Measurements from ENCODE around the gene ARMH4. TPM values are rescaled to one million over a fixed set of nuclear protein-coding genes. Genes with fewer than 3 reads are reported as not detected.
A peak's percentile ranks its signal among the peaks of the same experiment; 100 is the strongest.

The ARMH4 gene
- total and polyA plus RNA-seq, 4 donors: 0.40 to 14.2 (median 1.1) TPM

DNA sequence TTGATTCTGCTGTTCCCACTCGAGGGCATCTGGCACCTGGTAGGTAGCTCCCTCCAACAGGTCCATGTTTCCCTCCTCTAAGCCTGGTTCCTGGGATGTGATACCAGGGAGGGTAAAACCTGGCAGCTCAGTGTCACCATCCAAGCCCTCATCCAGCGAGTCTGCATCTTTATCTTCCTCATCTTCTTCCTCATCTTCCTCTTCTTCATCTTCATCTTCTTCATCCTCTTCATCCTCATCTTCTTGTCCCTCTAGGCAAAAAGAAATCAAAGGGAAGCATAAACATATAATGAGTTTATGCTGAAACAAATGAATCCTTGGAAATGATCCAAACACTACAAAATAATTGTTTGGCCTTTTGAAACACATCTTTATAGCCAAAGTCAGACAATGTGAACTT, 55.3 kb downstream of the ARMH4 start:
- no peak overlapping the region for H3K9ac ChIP-seq (ENCODE audit: insufficient read depth in 1 of 2, low read length in 2 of 2)
- H3K4me3 ChIP-seq: no peak overlapping the region
- peaks cover 0 to 2% (median 0%) of the 10 kb centered on the region in 3 donors for H3K27me3 ChIP-seq (ENCODE audit: control insufficient read depth in 3 of 3, insufficient read depth in 3 of 3, low read length in 2 of 3)
- peaks cover 0 to 1% (median 0%) of the 10 kb centered on the region in 4 donors for H3K9me3 ChIP-seq (ENCODE audit: control insufficient read depth in 4 of 4, insufficient read depth in 3 of 4, low read length in 3 of 4)
- peaks cover 0 to 3% (median 0%) of the 10 kb centered on the region in 4 donors for H3K36me3 ChIP-seq (ENCODE audit: control insufficient read depth in 4 of 4, insufficient read depth in 4 of 4, low read length in 4 of 4)
- DNase-seq: peak in 2 of 3 donors; percentile 6 to 9
- TF ChIP-seq, protein P1, sequence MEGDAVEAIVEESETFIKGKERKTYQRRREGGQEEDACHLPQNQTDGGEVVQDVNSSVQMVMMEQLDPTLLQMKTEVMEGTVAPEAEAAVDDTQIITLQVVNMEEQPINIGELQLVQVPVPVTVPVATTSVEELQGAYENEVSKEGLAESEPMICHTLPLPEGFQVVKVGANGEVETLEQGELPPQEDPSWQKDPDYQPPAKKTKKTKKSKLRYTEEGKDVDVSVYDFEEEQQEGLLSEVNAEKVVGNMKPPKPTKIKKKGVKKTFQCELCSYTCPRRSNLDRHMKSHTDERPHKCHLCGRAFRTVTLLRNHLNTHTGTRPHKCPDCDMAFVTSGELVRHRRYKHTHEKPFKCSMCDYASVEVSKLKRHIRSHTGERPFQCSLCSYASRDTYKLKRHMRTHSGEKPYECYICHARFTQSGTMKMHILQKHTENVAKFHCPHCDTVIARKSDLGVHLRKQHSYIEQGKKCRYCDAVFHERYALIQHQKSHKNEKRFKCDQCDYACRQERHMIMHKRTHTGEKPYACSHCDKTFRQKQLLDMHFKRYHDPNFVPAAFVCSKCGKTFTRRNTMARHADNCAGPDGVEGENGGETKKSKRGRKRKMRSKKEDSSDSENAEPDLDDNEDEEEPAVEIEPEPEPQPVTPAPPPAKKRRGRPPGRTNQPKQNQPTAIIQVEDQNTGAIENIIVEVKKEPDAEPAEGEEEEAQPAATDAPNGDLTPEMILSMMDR (IDR thresholded peaks at IDR 0.05; ENCODE audit: control extremely low read depth, extremely low read depth): no peak
- peaks cover 0 to 6% (median 0%) of the 10 kb centered on the region in 5 donors for H3K4me1 ChIP-seq (ENCODE audit: control insufficient read depth in 5 of 5, insufficient read depth in 5 of 5, low read length in 5 of 5)
- H3K27ac ChIP-seq (ENCODE audit: low read depth in 1 of 2, low read length in 1 of 2): no peak overlapping the region
- 72 to 73% methylated on average over 2 of the region's 2 CpGs for WGBS, 2 donors
- ATAC-seq (ENCODE audit: insufficient read depth, low FRiP score): no peak

DNA sequence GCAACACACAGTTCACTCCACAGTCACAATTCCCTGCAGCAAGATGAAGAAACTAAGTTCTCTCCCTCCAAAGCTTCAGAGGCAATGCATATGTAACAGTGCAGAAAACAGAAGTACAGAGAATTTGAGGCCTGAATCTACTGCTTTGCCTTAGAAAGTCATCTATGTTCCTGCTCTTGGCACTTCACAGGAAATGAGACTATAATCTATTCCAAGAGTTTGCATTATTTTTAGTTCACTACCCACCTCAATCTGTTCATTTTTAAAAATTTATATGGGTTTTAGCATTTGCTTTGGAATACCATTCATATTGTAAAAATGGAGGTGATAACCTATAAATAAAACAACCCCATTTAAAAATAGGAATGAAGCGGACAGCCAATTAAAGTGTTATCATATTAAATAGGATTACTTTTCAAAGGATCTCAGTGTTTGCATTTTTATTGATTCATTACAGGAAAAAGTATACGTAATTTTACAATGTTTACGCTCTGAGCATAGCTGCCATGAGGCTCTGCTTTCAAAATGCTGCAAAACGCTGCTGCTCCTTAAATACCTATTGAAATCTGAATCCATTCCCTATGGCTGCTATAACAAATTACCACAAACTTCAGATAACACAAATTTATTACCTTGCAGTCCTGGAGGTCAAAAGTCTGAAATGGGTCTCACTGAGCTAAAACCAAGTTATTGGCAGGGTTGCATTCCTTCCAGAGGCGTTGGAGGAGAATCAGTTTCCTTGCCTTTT, 60.0 kb downstream of the ARMH4 start:
- TF ChIP-seq, protein P1 (IDR thresholded peaks at IDR 0.05; ENCODE audit: control extremely low read depth, extremely low read depth): no peak
- 87 to 92% methylated on average over 5 of the region's 5 CpGs for WGBS, 2 donors
- Histone ChIP-seq H3K36me3 (ENCODE audit: control insufficient read depth in 4 of 4, insufficient read depth in 4 of 4, low read length in 4 of 4) (peaks cover 0 to 3% (median 0%) of the 10 kb centered on the region in 4 donors), H3K9me3 (ENCODE audit: control insufficient read depth in 4 of 4, insufficient read depth in 3 of 4, low read length in 3 of 4) (no peaks in the 10 kb centered on the region), H3K27me3 (ENCODE audit: control insufficient read depth in 3 of 3, insufficient read depth in 3 of 3, low read length in 2 of 3) (no peaks in the 10 kb centered on the region), H3K27ac (ENCODE audit: low read depth in 1 of 2, low read length in 1 of 2) (no peak overlapping the region), H3K9ac (ENCODE audit: insufficient read depth in 1 of 2, low read length in 2 of 2) (no peak overlapping the region), H3K4me1 (ENCODE audit: control insufficient read depth in 5 of 5, insufficient read depth in 5 of 5, low read length in 5 of 5) (peaks cover 0 to 1% (median 0%) of the 10 kb centered on the region in 5 donors), H3K4me3 (no peak overlapping the region)
- DNase-seq (no peak), ATAC-seq (ENCODE audit: insufficient read depth, low FRiP score) (no peak)

- H3K27me3 ChIP-seq (ENCODE audit: control insufficient read depth in 3 of 3, insufficient read depth in 3 of 3, low read length in 2 of 3): no peaks in the 10 kb centered on the region
- WGBS, 2 donors: 96 to 97% methylated on average over 3 of the region's 3 CpGs
- ATAC-seq (ENCODE audit: insufficient read depth, low FRiP score) (no peak), DNase-seq (no peak)
- H3K4me3 ChIP-seq: no peak overlapping the region
- no peaks in the 10 kb centered on the region for H3K9me3 ChIP-seq (ENCODE audit: control insufficient read depth in 4 of 4, insufficient read depth in 3 of 4, low read length in 3 of 4)
- TF ChIP-seq, protein P1 (IDR thresholded peaks at IDR 0.05; ENCODE audit: control extremely low read depth, extremely low read depth): no peak
- no peaks in the 10 kb centered on the region for H3K4me1 ChIP-seq (ENCODE audit: control insufficient read depth in 5 of 5, insufficient read depth in 5 of 5, low read length in 5 of 5)
- H3K36me3 ChIP-seq (ENCODE audit: control insufficient read depth in 4 of 4, insufficient read depth in 4 of 4, low read length in 4 of 4): no peaks in the 10 kb centered on the region
- H3K27ac ChIP-seq (ENCODE audit: low read depth in 1 of 2, low read length in 1 of 2): no peak overlapping the region
- H3K9ac ChIP-seq (ENCODE audit: insufficient read depth in 1 of 2, low read length in 2 of 2): no peak overlapping the region
Measured at GRCh38 chr14:58089612-58090011, 62.4 kb downstream of the ARMH4 start.

Measured in lung (tissue), 12 donors.